ENCODE data around the gene UGT2A2.

Gene UGT2A2

DNA sequence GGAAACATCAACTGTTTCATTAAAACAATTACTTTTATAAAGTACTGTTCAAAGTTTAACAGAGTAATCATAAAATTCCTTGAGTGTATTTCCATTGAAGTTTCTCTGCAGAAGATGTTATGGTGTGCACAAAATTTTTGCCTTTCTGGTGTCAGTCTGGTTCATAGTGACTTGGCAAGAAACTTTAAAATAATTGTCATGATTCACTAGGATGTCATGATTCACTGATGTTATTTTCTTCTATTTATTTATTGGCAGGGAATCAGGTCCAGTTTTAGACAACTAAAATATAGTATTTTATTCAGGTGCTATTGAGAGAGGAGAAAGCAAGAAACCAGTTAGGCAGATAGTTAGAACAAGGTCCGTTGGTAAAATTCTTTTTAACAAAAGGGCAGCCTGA, 9.8 kb upstream of the UGT2A2 start (continued):
- TF ChIP-seq ZNF565 (CRISPR knock-in tag; conservative IDR thresholded peaks at IDR 0.05; ENCODE audit: low read depth) (no peak), ESRRG (CRISPR knock-in tag; IDR thresholded peaks at IDR 0.05) (no peak), TCF4 (CRISPR knock-in tag; IDR thresholded peaks at IDR 0.05; ENCODE audit: borderline replicate concordance) (no peak), ZC3H10 (CRISPR knock-in tag; IDR thresholded peaks at IDR 0.05) (no peak)

DNA sequence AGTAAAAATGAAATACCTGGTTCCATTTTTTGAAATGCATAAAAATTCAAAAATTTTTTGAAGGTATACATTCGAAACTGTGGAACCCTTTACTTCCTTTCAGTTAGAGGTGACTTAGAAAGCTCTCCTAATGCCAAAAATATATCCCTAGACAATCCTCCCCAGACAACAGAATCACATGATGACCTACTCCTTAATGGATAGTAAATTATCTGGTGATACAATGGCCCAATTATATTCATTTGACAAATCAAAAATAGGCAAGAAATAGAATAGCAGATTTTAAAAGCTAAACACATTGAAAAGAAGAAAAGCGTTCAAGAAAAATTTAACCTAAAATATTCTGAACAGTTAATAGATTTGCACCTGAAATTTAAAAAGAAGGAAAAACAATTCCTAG, 3.5 kb upstream of the UGT2A2 start:
- no peak for ATAC-seq
- TF ChIP-seq ISL1 (CRISPR knock-in tag; IDR thresholded peaks at IDR 0.05) = no peak
- TF ChIP-seq, protein P1, sequence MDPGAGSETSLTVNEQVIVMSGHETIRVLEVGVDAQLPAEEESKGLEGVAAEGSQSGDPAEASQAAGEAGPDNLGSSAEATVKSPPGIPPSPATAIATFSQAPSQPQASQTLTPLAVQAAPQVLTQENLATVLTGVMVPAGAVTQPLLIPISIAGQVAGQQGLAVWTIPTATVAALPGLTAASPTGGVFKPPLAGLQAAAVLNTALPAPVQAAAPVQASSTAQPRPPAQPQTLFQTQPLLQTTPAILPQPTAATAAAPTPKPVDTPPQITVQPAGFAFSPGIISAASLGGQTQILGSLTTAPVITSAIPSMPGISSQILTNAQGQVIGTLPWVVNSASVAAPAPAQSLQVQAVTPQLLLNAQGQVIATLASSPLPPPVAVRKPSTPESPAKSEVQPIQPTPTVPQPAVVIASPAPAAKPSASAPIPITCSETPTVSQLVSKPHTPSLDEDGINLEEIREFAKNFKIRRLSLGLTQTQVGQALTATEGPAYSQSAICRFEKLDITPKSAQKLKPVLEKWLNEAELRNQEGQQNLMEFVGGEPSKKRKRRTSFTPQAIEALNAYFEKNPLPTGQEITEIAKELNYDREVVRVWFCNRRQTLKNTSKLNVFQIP (CRISPR knock-in tag; IDR thresholded peaks at IDR 0.05; ENCODE audit: borderline replicate concordance, low read depth) = no peak
- no peak for TF ChIP-seq PPARA (CRISPR knock-in tag; IDR thresholded peaks at IDR 0.05; ENCODE audit: borderline replicate concordance)
- TF ChIP-seq BACH2 (CRISPR knock-in tag; IDR thresholded peaks at IDR 0.05; ENCODE audit: borderline replicate concordance) = no peak
- TF ChIP-seq, protein P2, sequence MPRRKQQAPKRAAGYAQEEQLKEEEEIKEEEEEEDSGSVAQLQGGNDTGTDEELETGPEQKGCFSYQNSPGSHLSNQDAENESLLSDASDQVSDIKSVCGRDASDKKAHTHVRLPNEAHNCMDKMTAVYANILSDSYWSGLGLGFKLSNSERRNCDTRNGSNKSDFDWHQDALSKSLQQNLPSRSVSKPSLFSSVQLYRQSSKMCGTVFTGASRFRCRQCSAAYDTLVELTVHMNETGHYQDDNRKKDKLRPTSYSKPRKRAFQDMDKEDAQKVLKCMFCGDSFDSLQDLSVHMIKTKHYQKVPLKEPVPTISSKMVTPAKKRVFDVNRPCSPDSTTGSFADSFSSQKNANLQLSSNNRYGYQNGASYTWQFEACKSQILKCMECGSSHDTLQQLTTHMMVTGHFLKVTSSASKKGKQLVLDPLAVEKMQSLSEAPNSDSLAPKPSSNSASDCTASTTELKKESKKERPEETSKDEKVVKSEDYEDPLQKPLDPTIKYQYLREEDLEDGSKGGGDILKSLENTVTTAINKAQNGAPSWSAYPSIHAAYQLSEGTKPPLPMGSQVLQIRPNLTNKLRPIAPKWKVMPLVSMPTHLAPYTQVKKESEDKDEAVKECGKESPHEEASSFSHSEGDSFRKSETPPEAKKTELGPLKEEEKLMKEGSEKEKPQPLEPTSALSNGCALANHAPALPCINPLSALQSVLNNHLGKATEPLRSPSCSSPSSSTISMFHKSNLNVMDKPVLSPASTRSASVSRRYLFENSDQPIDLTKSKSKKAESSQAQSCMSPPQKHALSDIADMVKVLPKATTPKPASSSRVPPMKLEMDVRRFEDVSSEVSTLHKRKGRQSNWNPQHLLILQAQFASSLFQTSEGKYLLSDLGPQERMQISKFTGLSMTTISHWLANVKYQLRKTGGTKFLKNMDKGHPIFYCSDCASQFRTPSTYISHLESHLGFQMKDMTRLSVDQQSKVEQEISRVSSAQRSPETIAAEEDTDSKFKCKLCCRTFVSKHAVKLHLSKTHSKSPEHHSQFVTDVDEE (CRISPR knock-in tag; IDR thresholded peaks at IDR 0.05) = no peak
- no peak for TF ChIP-seq RARB (CRISPR knock-in tag; IDR thresholded peaks at IDR 0.05)
- no peak for TF ChIP-seq ZC3H10 (CRISPR knock-in tag; IDR thresholded peaks at IDR 0.05)
- TF ChIP-seq OSR1 (CRISPR knock-in tag; IDR thresholded peaks at IDR 0.05) = no peak
- TF ChIP-seq ZFP30 (CRISPR knock-in tag; IDR thresholded peaks at IDR 0.05) = no peak
- TF ChIP-seq ESRRG (CRISPR knock-in tag; IDR thresholded peaks at IDR 0.05) = no peak
- TF ChIP-seq TCF4 (CRISPR knock-in tag; IDR thresholded peaks at IDR 0.05; ENCODE audit: borderline replicate concordance) = no peak
- TF ChIP-seq, protein P3, sequence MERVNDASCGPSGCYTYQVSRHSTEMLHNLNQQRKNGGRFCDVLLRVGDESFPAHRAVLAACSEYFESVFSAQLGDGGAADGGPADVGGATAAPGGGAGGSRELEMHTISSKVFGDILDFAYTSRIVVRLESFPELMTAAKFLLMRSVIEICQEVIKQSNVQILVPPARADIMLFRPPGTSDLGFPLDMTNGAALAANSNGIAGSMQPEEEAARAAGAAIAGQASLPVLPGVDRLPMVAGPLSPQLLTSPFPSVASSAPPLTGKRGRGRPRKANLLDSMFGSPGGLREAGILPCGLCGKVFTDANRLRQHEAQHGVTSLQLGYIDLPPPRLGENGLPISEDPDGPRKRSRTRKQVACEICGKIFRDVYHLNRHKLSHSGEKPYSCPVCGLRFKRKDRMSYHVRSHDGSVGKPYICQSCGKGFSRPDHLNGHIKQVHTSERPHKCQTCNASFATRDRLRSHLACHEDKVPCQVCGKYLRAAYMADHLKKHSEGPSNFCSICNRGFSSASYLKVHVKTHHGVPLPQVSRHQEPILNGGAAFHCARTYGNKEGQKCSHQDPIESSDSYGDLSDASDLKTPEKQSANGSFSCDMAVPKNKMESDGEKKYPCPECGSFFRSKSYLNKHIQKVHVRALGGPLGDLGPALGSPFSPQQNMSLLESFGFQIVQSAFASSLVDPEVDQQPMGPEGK (CRISPR knock-in tag; IDR thresholded peaks at IDR 0.05; ENCODE audit: borderline replicate concordance) = no peak
- TF ChIP-seq, protein P4, sequence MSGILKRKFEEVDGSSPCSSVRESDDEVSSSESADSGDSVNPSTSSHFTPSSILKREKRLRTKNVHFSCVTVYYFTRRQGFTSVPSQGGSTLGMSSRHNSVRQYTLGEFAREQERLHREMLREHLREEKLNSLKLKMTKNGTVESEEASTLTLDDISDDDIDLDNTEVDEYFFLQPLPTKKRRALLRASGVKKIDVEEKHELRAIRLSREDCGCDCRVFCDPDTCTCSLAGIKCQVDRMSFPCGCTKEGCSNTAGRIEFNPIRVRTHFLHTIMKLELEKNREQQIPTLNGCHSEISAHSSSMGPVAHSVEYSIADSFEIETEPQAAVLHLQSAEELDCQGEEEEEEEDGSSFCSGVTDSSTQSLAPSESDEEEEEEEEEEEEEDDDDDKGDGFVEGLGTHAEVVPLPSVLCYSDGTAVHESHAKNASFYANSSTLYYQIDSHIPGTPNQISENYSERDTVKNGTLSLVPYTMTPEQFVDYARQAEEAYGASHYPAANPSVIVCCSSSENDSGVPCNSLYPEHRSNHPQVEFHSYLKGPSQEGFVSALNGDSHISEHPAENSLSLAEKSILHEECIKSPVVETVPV (CRISPR knock-in tag; IDR thresholded peaks at IDR 0.05) = no peak
- TF ChIP-seq TOX (CRISPR knock-in tag; IDR thresholded peaks at IDR 0.05; ENCODE audit: borderline replicate concordance) = no peak
- no peak for TF ChIP-seq ARNTL (CRISPR knock-in tag; IDR thresholded peaks at IDR 0.05; ENCODE audit: borderline replicate concordance, low read depth)
- no peak for TF ChIP-seq ZNF565 (CRISPR knock-in tag; conservative IDR thresholded peaks at IDR 0.05; ENCODE audit: low read depth)

DNA sequence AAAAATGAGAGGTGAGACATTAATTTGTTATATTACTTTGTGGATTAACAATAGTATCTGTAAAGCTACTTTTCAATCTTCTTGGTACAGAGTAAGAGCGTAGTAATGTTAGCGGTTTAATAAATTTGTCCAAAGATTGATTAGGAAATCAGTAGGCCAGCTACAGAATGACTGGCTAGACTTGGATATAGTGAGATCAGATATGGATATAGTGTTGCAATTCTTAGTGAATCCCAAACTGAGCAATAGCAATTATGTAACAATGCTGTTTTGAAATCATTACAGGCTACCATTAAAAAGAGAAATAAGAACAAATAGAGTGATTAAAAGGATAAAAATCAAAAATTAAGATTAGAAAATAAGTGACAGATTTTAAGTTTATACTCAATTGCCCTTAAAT, 847 bp upstream of the UGT2A2 start:
- TF ChIP-seq, protein P2 (CRISPR knock-in tag; IDR thresholded peaks at IDR 0.05) = no peak
- TF ChIP-seq CSDC2 (CRISPR knock-in tag; IDR thresholded peaks at IDR 0.05) = no peak
- TF ChIP-seq, protein P3 (CRISPR knock-in tag; IDR thresholded peaks at IDR 0.05; ENCODE audit: borderline replicate concordance) = no peak
- TF ChIP-seq, protein P1 (CRISPR knock-in tag; IDR thresholded peaks at IDR 0.05; ENCODE audit: borderline replicate concordance, low read depth) = no peak

More for the DNA sequence above, 847 bp upstream of the UGT2A2 start:
- no peak for ATAC-seq

Data from SK-N-SH treated with all-trans-retinoic acid at 6 μM for 48 hours (cell line).